Neuronal stem cell (in vitro differentiated cells): ENCODE measurements around the gene SERGEF.
A peak's percentile ranks its signal among the peaks of the same experiment; 100 is the strongest.

Experiments
- DNase-seq: peaks from one replicate; pipeline ENCODE4 v3.0.0-alpha.2; 2013; ENCODE audit warnings: low spot score
- H2AFZ ChIP-seq: one replicate; pipeline ENCODE4 v1.6.1; 2013; ENCODE audit warnings: mild to moderate bottlenecking, low read length, inconsistent platforms
- H2AK5ac ChIP-seq: 2 replicates; pipeline ENCODE4 v1.6.1; 2013; ENCODE audit warnings: low read depth, mild to moderate bottlenecking, inconsistent platforms, low read length, moderate library complexity, mixed read lengths
- H2BK120ac ChIP-seq: 2 replicates; pipeline ENCODE4 v1.6.1; 2013; ENCODE audit warnings: low read depth, mild to moderate bottlenecking, inconsistent platforms, low read length, moderate library complexity, mixed read lengths
- H2BK12ac ChIP-seq: one replicate; pipeline ENCODE4 v1.6.1; 2013; ENCODE audit warnings: low read length, inconsistent platforms
- H2BK15ac ChIP-seq: 2 replicates; pipeline ENCODE4 v1.6.1; 2013; ENCODE audit warnings: mild to moderate bottlenecking, low read length, inconsistent platforms, mixed read lengths
- H2BK5ac ChIP-seq: one replicate; pipeline ENCODE4 v1.6.1; 2013; ENCODE audit warnings: inconsistent platforms, mild to moderate bottlenecking, low read length, moderate library complexity
- H3K14ac ChIP-seq: one replicate; pipeline ENCODE4 v1.6.1; 2013; ENCODE audit warnings: low read length, inconsistent platforms
- H3K18ac ChIP-seq: 2 replicates; pipeline ENCODE4 v1.6.1; 2013; ENCODE audit warnings: low read length, inconsistent platforms
- H3K23ac ChIP-seq: 2 replicates; pipeline ENCODE4 v1.6.1; 2013; ENCODE audit warnings: low read depth, mild to moderate bottlenecking, mixed read lengths, low read length, inconsistent platforms; ENCODE audit not compliant: poor library complexity
- H3K27ac ChIP-seq: replicated peaks from 3 replicates; pipeline ENCODE4 v1.5.1; 2013; ENCODE audit warnings: low read length, inconsistent platforms
- H3K27me3 ChIP-seq, 3 experiments: 2 replicates each; pipeline ENCODE4 v1.6.1; 2013; ENCODE audit warnings: low read length in 3 of 3, mild to moderate bottlenecking in 2 of 3, inconsistent platforms in 1 of 3, low read depth in 1 of 3, mixed read lengths in 1 of 3, moderate library complexity in 1 of 3; ENCODE audit not compliant: control insufficient read depth in 3 of 3, insufficient read depth in 3 of 3
- H3K36me3 ChIP-seq, 2 donors: replicated peaks in 1 of 2; 2 replicates each; pipeline ENCODE4 v1.6.1; 2013; ENCODE audit warnings: low read length in 2 of 2; ENCODE audit not compliant: control insufficient read depth in 2 of 2, insufficient read depth in 2 of 2
- H3K4ac ChIP-seq: 2 replicates; pipeline ENCODE4 v1.6.1; 2013; ENCODE audit warnings: inconsistent platforms, mild to moderate bottlenecking, low read length, moderate library complexity
- H3K4me1 ChIP-seq, 2 donors: 1 replicate in 1 of 2; 2 replicates in 1 of 2; pipeline ENCODE4 v1.6.1; 2013; ENCODE audit warnings: low read length in 2 of 2, low read depth in 1 of 2; ENCODE audit not compliant: control insufficient read depth in 2 of 2, insufficient read depth in 1 of 2
- H3K4me2 ChIP-seq: one replicate; pipeline ENCODE4 v1.6.1; 2013; ENCODE audit warnings: mild to moderate bottlenecking, low read length, inconsistent platforms; ENCODE audit not compliant: insufficient read depth, poor library complexity, severe bottlenecking
- H3K4me3 ChIP-seq, 2 donors: 2 replicates each; pipeline ENCODE4 v1.5.1; 2013; ENCODE audit warnings: low read length in 2 of 2, mild to moderate bottlenecking in 2 of 2, inconsistent platforms in 1 of 2, moderate library complexity in 1 of 2
- H3K79me1 ChIP-seq: one replicate; pipeline ENCODE4 v1.6.1; 2013; ENCODE audit warnings: low read depth, mild to moderate bottlenecking, inconsistent platforms, low read length, moderate library complexity
- H3K9ac ChIP-seq: one replicate; pipeline ENCODE4 v1.6.1; 2013; ENCODE audit warnings: mild to moderate bottlenecking, low read depth, low read length, inconsistent platforms; ENCODE audit not compliant: poor library complexity
- H3K9me3 ChIP-seq, 2 donors: replicated peaks in 1 of 2; 2 replicates each; pipeline versions ENCODE3 to v1.6.1; 2013; ENCODE audit warnings: low read length in 2 of 2, mild to moderate bottlenecking in 2 of 2, inconsistent platforms in 1 of 2, low read depth in 1 of 2, mixed read lengths in 1 of 2, moderate library complexity in 1 of 2; ENCODE audit not compliant: control insufficient read depth in 2 of 2, insufficient read depth in 1 of 2
- H4K8ac ChIP-seq: one replicate; pipeline ENCODE4 v1.6.1; 2013; ENCODE audit warnings: low read depth, mild to moderate bottlenecking, inconsistent platforms, low read length, moderate library complexity
- H4K91ac ChIP-seq: one replicate; pipeline ENCODE4 v1.6.1; 2013; ENCODE audit warnings: low read length, low read depth, mild to moderate bottlenecking, inconsistent platforms; ENCODE audit not compliant: poor library complexity
- WGBS, 2 donors: extraction: QIAGEN DNeasy Blood & Tissue Kit; methylation state at CpG; one replicate each; pipeline ENCODE4 v1.1.7; 2013; ENCODE audit warnings: missing lambda C conversion rate in 2 of 2, mixed read lengths in 1 of 2; ENCODE audit not compliant: insufficient read length in 2 of 2, insufficient replicate concordance in 1 of 2; ENCODE audit errors: extremely low coverage in 2 of 2; 5-methylcytosine and 5-hydroxymethylcytosine counted together

Gene SERGEF

GRCh38 chr11:17892409-17892808 is 120.4 kb downstream of the SERGEF start:
- Histone ChIP-seq H2AK5ac (no peak overlapping the region), H3K27me3 (no peaks in the 10 kb centered on the region), H3K4ac (no peak overlapping the region), H3K27ac (no peak overlapping the region), H3K9me3 (no peaks in the 10 kb centered on the region), H2AFZ (no peak overlapping the region), H3K14ac (no peak overlapping the region), H3K79me1 (no peaks in the 10 kb centered on the region), H2BK5ac (no peak overlapping the region), H3K4me3 (no peak overlapping the region), H4K8ac (no peak overlapping the region), H3K4me1 (peaks cover 4 to 6% of the 10 kb centered on the region in 2 donors), H2BK12ac (no peak overlapping the region), H2BK15ac (no peak overlapping the region), H3K4me2 (no peak overlapping the region), H3K36me3 (no peaks in the 10 kb centered on the region), H3K18ac (no peak overlapping the region), H4K91ac (no peak overlapping the region), H3K23ac (no peak overlapping the region), H3K9ac (no peak overlapping the region), H2BK120ac (no peak overlapping the region)
- WGBS, 2 donors, result no CpG with 5 or more reads among the region's 5 CpGs
- no peak for DNase-seq

DNA sequence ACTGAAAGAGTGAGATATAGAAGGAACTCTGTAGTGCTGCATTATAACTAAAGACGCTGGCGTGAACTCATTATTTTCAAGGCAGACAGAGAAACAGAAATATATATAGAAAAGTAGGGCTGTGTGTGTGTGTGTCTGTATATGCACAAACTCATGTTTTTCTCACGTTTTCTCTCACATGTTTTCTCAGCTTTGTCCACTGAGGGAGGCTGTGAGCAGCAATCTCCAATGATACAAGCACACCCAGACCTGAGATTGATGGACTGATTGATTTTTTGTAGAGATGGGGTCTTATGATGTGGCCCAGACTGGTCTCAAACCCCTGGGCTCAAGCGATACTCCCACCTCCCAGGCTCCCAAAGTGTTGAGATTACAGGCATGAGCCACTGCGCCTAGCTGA is 122.5 kb downstream of the SERGEF start:
- no peak overlapping the region for H2BK15ac ChIP-seq
- no peak overlapping the region for H3K4ac ChIP-seq
- H2BK12ac ChIP-seq, result no peak overlapping the region
- no peak overlapping the region for H3K4me2 ChIP-seq
- H3K18ac ChIP-seq, result no peak overlapping the region
- no peaks in the 10 kb centered on the region for H3K27me3 ChIP-seq
- H3K14ac ChIP-seq, result no peak overlapping the region
- no peak overlapping the region for H2AK5ac ChIP-seq
- H3K23ac ChIP-seq, result no peak overlapping the region
- WGBS, 2 donors, result no CpG with 5 or more reads among the region's 5 CpGs
- no peak overlapping the region for H4K8ac ChIP-seq
- DNase-seq, result no peak
- H3K9ac ChIP-seq, result no peak overlapping the region
- no peak overlapping the region for H2BK5ac ChIP-seq
- no peak overlapping the region for H3K27ac ChIP-seq
- H2BK120ac ChIP-seq, result no peak overlapping the region
- H3K9me3 ChIP-seq, result no peaks in the 10 kb centered on the region
- H3K4me3 ChIP-seq, result no peak overlapping the region
- peaks cover 7% of the 10 kb centered on the region in 2 donors for H3K4me1 ChIP-seq
- H3K79me1 ChIP-seq, result no peaks in the 10 kb centered on the region
- H3K36me3 ChIP-seq, result no peaks in the 10 kb centered on the region
- no peak overlapping the region for H4K91ac ChIP-seq
- no peak overlapping the region for H2AFZ ChIP-seq

- no peak overlapping the region for H4K8ac ChIP-seq
- no peak overlapping the region for H2BK12ac ChIP-seq
- H3K36me3 ChIP-seq, result no peaks in the 10 kb centered on the region
- H3K14ac ChIP-seq, result no peak overlapping the region
- no peak for DNase-seq
- H3K79me1 ChIP-seq, result no peaks in the 10 kb centered on the region
- no peak overlapping the region for H3K23ac ChIP-seq
- no peaks in the 10 kb centered on the region for H3K9me3 ChIP-seq
- no peak overlapping the region for H3K18ac ChIP-seq
- H3K4ac ChIP-seq, result no peak overlapping the region
- peaks cover 7% of the 10 kb centered on the region in 2 donors for H3K4me1 ChIP-seq
- no peak overlapping the region for H2BK5ac ChIP-seq
- H3K4me2 ChIP-seq, result peak overlapping the region; percentile 21
- H3K27me3 ChIP-seq, result no peaks in the 10 kb centered on the region
- H2BK15ac ChIP-seq, result no peak overlapping the region
- H2BK120ac ChIP-seq, result no peak overlapping the region
- H2AFZ ChIP-seq, result peak overlapping the region; percentile 30
- H3K9ac ChIP-seq, result no peak overlapping the region
- no peak overlapping the region for H3K4me3 ChIP-seq
- no peak overlapping the region for H3K27ac ChIP-seq
- no peak overlapping the region for H2AK5ac ChIP-seq
- H4K91ac ChIP-seq, result no peak overlapping the region
- WGBS, 2 donors, result no CpG with 5 or more reads among the region's 11 CpGs
Measured at GRCh38 chr11:17887779-17888178, 125.1 kb downstream of the SERGEF start.

GRCh38 chr11:17883946-17884345 is 128.9 kb downstream of the SERGEF start:
- H3K4me2 ChIP-seq, result no peak overlapping the region
- H3K14ac ChIP-seq, result no peak overlapping the region
- H3K23ac ChIP-seq, result peak overlapping the region; percentile 23
- no peak overlapping the region for H3K4ac ChIP-seq
- no CpG with 5 or more reads among the region's 27 CpGs for WGBS, 2 donors
- no peak overlapping the region for H2BK120ac ChIP-seq
- no peaks in the 10 kb centered on the region for H3K9me3 ChIP-seq
- H3K18ac ChIP-seq, result peak overlapping the region; percentile 54
- H3K27me3 ChIP-seq, result no peaks in the 10 kb centered on the region
- DNase-seq, result no peak
- no peak overlapping the region for H2BK15ac ChIP-seq
- no peaks in the 10 kb centered on the region for H3K36me3 ChIP-seq
- H3K4me1 ChIP-seq, result peaks cover 7 to 10% of the 10 kb centered on the region in 2 donors
- H4K8ac ChIP-seq, result no peak overlapping the region
- H2AK5ac ChIP-seq, result peak overlapping the region; percentile 67
- H2AFZ ChIP-seq, result no peak overlapping the region
- no peak overlapping the region for H2BK12ac ChIP-seq
- no peak overlapping the region for H3K27ac ChIP-seq
- H3K79me1 ChIP-seq, result no peaks in the 10 kb centered on the region
- H3K4me3 ChIP-seq, result no peak overlapping the region
- no peak overlapping the region for H4K91ac ChIP-seq
- no peak overlapping the region for H3K9ac ChIP-seq
- no peak overlapping the region for H2BK5ac ChIP-seq
